HepG2 (cell line): Measurements from ENCODE around the gene PLXND1. TPM values are rescaled to one million over a fixed set of nuclear protein-coding genes. Genes with fewer than 3 reads are reported as not detected.

Experiments
- ATAC-seq: fragments of 200-7000 bp; cut with Tn5 transposase; 3 replicates; pipeline ENCODE4 v1.9.1; 2020; ENCODE audit warnings: mild to moderate bottlenecking, moderate library complexity
- BruUV-seq: library from RNA; stranded (reverse); fragments of 400-500 nt; replicated peaks from 2 replicates; lab custom pipeline; 2021; lab: Mats Ljungman, UMichigan
- CTCF ChIA-PET: fragments of 300-600 bp; formaldehyde crosslinking; extraction: SDS; loops from one replicate; lab custom pipeline; 2021; ENCODE audit warnings: low total read pairs, inconsistent platforms, low intra/inter-chr PET ratio; lab: Yijun Ruan, JAX
- POLR2A ChIA-PET: fragments of 350-600 bp; sonication (Branson Sonifier 250); formaldehyde crosslinking; loops from one replicate; lab custom pipeline; 2020; ENCODE audit warnings: antibody characterized with exemption, inconsistent platforms; lab: Yijun Ruan, JAX
- DNase-seq: peaks from one replicate; pipeline ENCODE4 v3.0.0-alpha.2; 2015; ENCODE audit warnings: low spot score
- FAIRE-seq: peaks from 3 replicates; lab custom pipeline; 2011; peaks lifted over from hg19 to GRCh38; lab: Jason Lieb, UNC
- H2AFZ ChIP-seq: one replicate; pipeline ENCODE4 v1.6.1; 2011; ENCODE audit warnings: low read length, inconsistent platforms
- H3K27ac ChIP-seq: fragments of 300-600 bp; 3 replicates; pipeline ENCODE4 v1.8.0; 2011; ENCODE audit warnings: mixed run types, mild to moderate bottlenecking, mixed read lengths, low read length, inconsistent platforms; ENCODE audit not compliant: insufficient read depth; ENCODE audit errors: extremely low read length
- H3K27me3 ChIP-seq, 2 experiments: fragments of 200-600 bp in 1 of 2; 2 replicates in 1 of 2; 3 replicates in 1 of 2; pipeline versions ENCODE4 v1.6.0 to v1.8.0; 2011; ENCODE audit warnings: low read length in 2 of 2, mild to moderate bottlenecking in 2 of 2, moderate library complexity in 2 of 2, inconsistent platforms in 1 of 2; ENCODE audit not compliant: insufficient read depth in 2 of 2, control insufficient read depth in 1 of 2
- H3K36me3 ChIP-seq, 2 experiments: fragments of 200-600 bp in 1 of 2; replicated peaks in 1 of 2; 2 replicates in 1 of 2; 3 replicates in 1 of 2; pipeline versions ENCODE4 v1.5.1 to v1.8.0; 2011; ENCODE audit warnings: low read length in 2 of 2, inconsistent platforms in 1 of 2; ENCODE audit not compliant: insufficient read depth in 2 of 2, control insufficient read depth in 1 of 2
- H3K4me1 ChIP-seq: 2 replicates; pipeline ENCODE4 v1.5.1; 2012; ENCODE audit warnings: low read length, inconsistent platforms; ENCODE audit not compliant: insufficient read depth
- H3K4me2 ChIP-seq: 2 replicates; pipeline ENCODE4 v1.6.0; 2011; ENCODE audit warnings: low read depth, low read length, inconsistent platforms
- H3K4me3 ChIP-seq, 3 experiments: fragments of 200-600 bp in 1 of 3; sonication (generic), shearing (Covaris generic) in 1 of 3; replicated peaks in 1 of 3; 2 replicates each; pipeline ENCODE4 v1.5.1; 2011 to 2016; ENCODE audit warnings: low read length in 3 of 3, inconsistent platforms in 2 of 3, low read depth in 2 of 3, mild to moderate bottlenecking in 2 of 3, control low read depth in 1 of 3, mixed read lengths in 1 of 3; ENCODE audit not compliant: insufficient read depth in 1 of 3
- H3K79me2 ChIP-seq: one replicate; pipeline ENCODE4 v1.6.1; 2011; ENCODE audit warnings: low read length, inconsistent platforms; ENCODE audit not compliant: insufficient read depth
- H3K9ac ChIP-seq: 2 replicates; pipeline ENCODE4 v1.6.0; 2011; ENCODE audit warnings: mild to moderate bottlenecking, low read depth, low read length, inconsistent platforms; ENCODE audit not compliant: insufficient read depth
- H3K9me3 ChIP-seq: 2 replicates; pipeline ENCODE4 v1.5.1; 2012; ENCODE audit warnings: mild to moderate bottlenecking, low read length
- H4K20me1 ChIP-seq: 2 replicates; pipeline ENCODE4 v1.6.0; 2011; ENCODE audit warnings: inconsistent platforms, mild to moderate bottlenecking, low read length, moderate library complexity; ENCODE audit not compliant: insufficient read depth
- AGO1 ChIP-seq: fragments of 200-400 bp; formaldehyde crosslinking; IDR thresholded peaks from 2 replicates; pipeline ENCODE4 v1.6.1; 2017; ENCODE audit warnings: mild to moderate bottlenecking, low read depth, low read length, moderate library complexity; ENCODE audit not compliant: poor library complexity, severe bottlenecking
- CCAR2 ChIP-seq: fragments of 200-400 bp; formaldehyde crosslinking; optimal IDR thresholded peaks from 2 replicates; pipeline ENCODE3; 2018; ENCODE audit warnings: low read depth, mild to moderate bottlenecking, low read length, moderate library complexity
- DMAP1 ChIP-seq: IDR thresholded peaks from 2 replicates; pipeline ENCODE4 v1.6.1; 2016
- FOSL1 ChIP-seq: sonication (generic); formaldehyde crosslinking; IDR thresholded peaks from 2 replicates; pipeline ENCODE4 v1.9.0; 2021; ENCODE audit warnings: missing genetic modification reagents, borderline replicate concordance
- HNF4G ChIP-seq, 2 experiments: sonication (generic) in 1 of 2; formaldehyde crosslinking in 1 of 2; IDR thresholded peaks; 2 replicates each; pipeline versions ENCODE4 v1.4.0 to v1.6.1; 2011 to 2020; ENCODE audit warnings: borderline replicate concordance in 2 of 2, low read depth in 2 of 2, mild to moderate bottlenecking in 2 of 2, low read length in 1 of 2, missing genetic modification reagents in 1 of 2, moderate library complexity in 1 of 2
- KLF9 ChIP-seq: IDR thresholded peaks from 2 replicates; pipeline ENCODE4 v1.6.1; 2016; ENCODE audit warnings: low read depth
- MATR3 ChIP-seq: sonication (generic); formaldehyde crosslinking; IDR thresholded peaks from 2 replicates; pipeline ENCODE4 v1.4.0; 2020; ENCODE audit warnings: missing genetic modification reagents
- MEIS2 ChIP-seq: sonication (generic); formaldehyde crosslinking; IDR thresholded peaks from 2 replicates; pipeline ENCODE4 v1.9.0; 2021; ENCODE audit warnings: mild to moderate bottlenecking, missing genetic modification reagents
- NFKBIZ ChIP-seq: IDR thresholded peaks from 2 replicates; pipeline ENCODE4 v1.6.1; 2018; ENCODE audit warnings: missing genetic modification reagents, missing compliant biosample characterization
- SPEN ChIP-seq: sonication (generic); formaldehyde crosslinking; IDR thresholded peaks from 2 replicates; pipeline ENCODE4 v1.5.1; 2020; ENCODE audit warnings: low read depth, mild to moderate bottlenecking, missing genetic modification reagents
- ZKSCAN5 ChIP-seq: sonication (generic); formaldehyde crosslinking; IDR thresholded peaks from 2 replicates; pipeline ENCODE4 v1.5.1; 2020; ENCODE audit warnings: mild to moderate bottlenecking, missing genetic modification reagents
- ZNF451 ChIP-seq: sonication (generic); formaldehyde crosslinking; IDR thresholded peaks from 2 replicates; pipeline ENCODE4 v1.5.0; 2020; ENCODE audit warnings: mild to moderate bottlenecking, missing genetic modification reagents
- ZNF460 ChIP-seq: sonication (generic); formaldehyde crosslinking; IDR thresholded peaks from 2 replicates; pipeline ENCODE4 v1.5.1; 2020; ENCODE audit warnings: missing genetic modification reagents, mild to moderate bottlenecking, borderline replicate concordance
- ZNF496 ChIP-seq: sonication (generic); formaldehyde crosslinking; IDR thresholded peaks from 2 replicates; pipeline ENCODE4 v1.8.1; 2023; ENCODE audit warnings: mild to moderate bottlenecking, moderate library complexity, missing genetic modification reagents; ENCODE audit not compliant: insufficient replicate concordance
- ZNF660 ChIP-seq: sonication (generic); formaldehyde crosslinking; IDR thresholded peaks from 2 replicates; pipeline ENCODE4 v1.5.1; 2020; ENCODE audit warnings: mild to moderate bottlenecking, low read depth, missing genetic modification reagents, borderline replicate concordance
- WGBS: methylation state at CpG from one replicate; pipeline ENCODE4 v1.1.6; 2017; ENCODE audit warnings: low lambda C conversion rate; 5-methylcytosine and 5-hydroxymethylcytosine counted together
- in situ Hi-C: cut with HindIII; loops from 2 replicates; pipeline ENCODE4 v1.10.0; 2017; ENCODE audit warnings: low pct_unique_long_range_greater_than_20kb; ENCODE audit not compliant: extremely low pct_ligation_motif_present
- intact Hi-C: fragments of 100-400 bp; cut with micrococcal nuclease; formaldehyde crosslinking; loops from one replicate; pipeline ENCODE4 v1.10.0; 2022; ENCODE audit not compliant: unreplicated experiment
- polyA plus RNA-seq, 8 experiments: library from polyadenylated mRNA; depleted of rRNA in 3 of 8; stranded (reverse) in 7 of 8; unstranded in 1 of 8; fragments of >200 nt; fragmentation: Illumina TruSeq in 4 of 8; extraction: Trizol in 4 of 8; gene quantifications; 2 replicates each; pipeline versions ENCODE4 v1.2.1 to v1.2.3, GENCODE V29; 2011 to 2016; ENCODE audit warnings: low read depth in 4 of 8, missing spikeins in 1 of 8, mixed read lengths in 1 of 8; ENCODE audit not compliant: insufficient read depth in 1 of 8
- total RNA-seq, 5 experiments: library from RNA; depleted of rRNA; stranded (reverse); fragments of >200 nt; fragmentation: Illumina TruSeq; extraction: Trizol; gene quantifications; 2 replicates each; pipeline ENCODE4 v1.2.3, GENCODE V29; 2016; ENCODE audit warnings: low read depth in 1 of 5
- TF ChIP-seq, protein P1 (sequence below): sonication (generic); formaldehyde crosslinking; conservative IDR thresholded peaks from 2 replicates; pipeline ENCODE4 v1.4.0; 2020; ENCODE audit warnings: mild to moderate bottlenecking, missing genetic modification reagents, moderate library complexity
- TF ChIP-seq, protein P2 (sequence below): sonication (generic); formaldehyde crosslinking; IDR thresholded peaks from 2 replicates; pipeline ENCODE4 v1.4.0; 2020; ENCODE audit warnings: mild to moderate bottlenecking, missing genetic modification reagents
- TF ChIP-seq, protein P3 (sequence below): sonication (generic); formaldehyde crosslinking; IDR thresholded peaks from 2 replicates; pipeline ENCODE4 v1.4.0; 2020; ENCODE audit warnings: missing genetic modification reagents, borderline replicate concordance

Gene PLXND1
- total and polyA plus RNA-seq, 2 of the 13 experiments (the other 11 are each of a cell fraction or from before 2014, with no cell fraction given), result 15.9 to 42.0 TPM

DNA sequence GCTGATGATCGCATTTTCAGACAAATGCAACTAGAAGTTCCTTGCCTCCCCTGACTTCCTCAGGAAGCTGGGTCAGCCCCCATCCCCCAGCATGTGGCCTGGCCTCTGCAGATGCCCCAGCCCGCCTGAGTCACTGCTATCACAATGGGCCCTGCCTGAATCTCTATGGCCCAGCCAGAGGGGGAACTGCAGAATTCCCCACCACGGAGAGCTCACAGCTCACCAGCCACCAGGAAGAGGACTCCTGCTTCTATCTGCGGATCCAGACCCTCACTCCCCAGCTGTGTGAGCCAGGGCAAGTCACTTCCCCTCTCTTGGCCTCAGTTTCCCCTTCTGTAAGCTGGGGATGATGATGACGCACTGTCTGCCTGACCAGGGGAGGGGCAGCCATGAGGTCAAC, 6.9 kb downstream of the PLXND1 start:
- BruUV-seq, result no TSS peak
- H3K4me3 ChIP-seq, result no peak overlapping the region
- whole genome bisulfite sequencing, result no CpG with 5 or more reads among the region's 5 CpGs
- ChIA-PET CTCF (no interaction called here), POLR2A (no interaction called here)
- ATAC-seq (no peak), DNase-seq (no peak), FAIRE-seq (no peak)
- H3K27ac ChIP-seq, result no peak overlapping the region
- peaks cover 36% of the 10 kb centered on the region for H4K20me1 ChIP-seq
- intact Hi-C loops (no loop called here), in situ Hi-C loops (no loop called here)
- no peaks in the 10 kb centered on the region for H3K9me3 ChIP-seq
- peaks cover 96% of the 10 kb centered on the region for H3K4me1 ChIP-seq
- no peak overlapping the region for H2AFZ ChIP-seq
- H3K79me2 ChIP-seq, result peaks cover 82% of the 10 kb centered on the region
- no peaks in the 10 kb centered on the region; a peak in 1 of 5 replicates for H3K27me3 ChIP-seq
- H3K9ac ChIP-seq, result no peak overlapping the region
- no peak overlapping the region for H3K4me2 ChIP-seq
- peaks cover 0 to 5% of the 10 kb centered on the region in 2 experiments; a peak in 2 of 5 replicates for H3K36me3 ChIP-seq
- TF ChIP-seq, protein P1, sequence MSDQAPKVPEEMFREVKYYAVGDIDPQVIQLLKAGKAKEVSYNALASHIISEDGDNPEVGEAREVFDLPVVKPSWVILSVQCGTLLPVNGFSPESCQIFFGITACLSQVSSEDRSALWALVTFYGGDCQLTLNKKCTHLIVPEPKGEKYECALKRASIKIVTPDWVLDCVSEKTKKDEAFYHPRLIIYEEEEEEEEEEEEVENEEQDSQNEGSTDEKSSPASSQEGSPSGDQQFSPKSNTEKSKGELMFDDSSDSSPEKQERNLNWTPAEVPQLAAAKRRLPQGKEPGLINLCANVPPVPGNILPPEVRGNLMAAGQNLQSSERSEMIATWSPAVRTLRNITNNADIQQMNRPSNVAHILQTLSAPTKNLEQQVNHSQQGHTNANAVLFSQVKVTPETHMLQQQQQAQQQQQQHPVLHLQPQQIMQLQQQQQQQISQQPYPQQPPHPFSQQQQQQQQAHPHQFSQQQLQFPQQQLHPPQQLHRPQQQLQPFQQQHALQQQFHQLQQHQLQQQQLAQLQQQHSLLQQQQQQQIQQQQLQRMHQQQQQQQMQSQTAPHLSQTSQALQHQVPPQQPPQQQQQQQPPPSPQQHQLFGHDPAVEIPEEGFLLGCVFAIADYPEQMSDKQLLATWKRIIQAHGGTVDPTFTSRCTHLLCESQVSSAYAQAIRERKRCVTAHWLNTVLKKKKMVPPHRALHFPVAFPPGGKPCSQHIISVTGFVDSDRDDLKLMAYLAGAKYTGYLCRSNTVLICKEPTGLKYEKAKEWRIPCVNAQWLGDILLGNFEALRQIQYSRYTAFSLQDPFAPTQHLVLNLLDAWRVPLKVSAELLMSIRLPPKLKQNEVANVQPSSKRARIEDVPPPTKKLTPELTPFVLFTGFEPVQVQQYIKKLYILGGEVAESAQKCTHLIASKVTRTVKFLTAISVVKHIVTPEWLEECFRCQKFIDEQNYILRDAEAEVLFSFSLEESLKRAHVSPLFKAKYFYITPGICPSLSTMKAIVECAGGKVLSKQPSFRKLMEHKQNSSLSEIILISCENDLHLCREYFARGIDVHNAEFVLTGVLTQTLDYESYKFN (CRISPR knock-in tag), result no peak
- TF ChIP-seq ZKSCAN5 (CRISPR knock-in tag), result no peak
- no peak for TF ChIP-seq ZNF660 (CRISPR knock-in tag)
- TF ChIP-seq, protein P2, sequence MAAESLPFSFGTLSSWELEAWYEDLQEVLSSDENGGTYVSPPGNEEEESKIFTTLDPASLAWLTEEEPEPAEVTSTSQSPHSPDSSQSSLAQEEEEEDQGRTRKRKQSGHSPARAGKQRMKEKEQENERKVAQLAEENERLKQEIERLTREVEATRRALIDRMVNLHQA, result no peak
- no peak for TF ChIP-seq DMAP1
- TF ChIP-seq MATR3 (CRISPR knock-in tag), result no peak
- TF ChIP-seq NFKBIZ, result no peak
- TF ChIP-seq ZNF460 (CRISPR knock-in tag), result no peak
- TF ChIP-seq, protein P3, sequence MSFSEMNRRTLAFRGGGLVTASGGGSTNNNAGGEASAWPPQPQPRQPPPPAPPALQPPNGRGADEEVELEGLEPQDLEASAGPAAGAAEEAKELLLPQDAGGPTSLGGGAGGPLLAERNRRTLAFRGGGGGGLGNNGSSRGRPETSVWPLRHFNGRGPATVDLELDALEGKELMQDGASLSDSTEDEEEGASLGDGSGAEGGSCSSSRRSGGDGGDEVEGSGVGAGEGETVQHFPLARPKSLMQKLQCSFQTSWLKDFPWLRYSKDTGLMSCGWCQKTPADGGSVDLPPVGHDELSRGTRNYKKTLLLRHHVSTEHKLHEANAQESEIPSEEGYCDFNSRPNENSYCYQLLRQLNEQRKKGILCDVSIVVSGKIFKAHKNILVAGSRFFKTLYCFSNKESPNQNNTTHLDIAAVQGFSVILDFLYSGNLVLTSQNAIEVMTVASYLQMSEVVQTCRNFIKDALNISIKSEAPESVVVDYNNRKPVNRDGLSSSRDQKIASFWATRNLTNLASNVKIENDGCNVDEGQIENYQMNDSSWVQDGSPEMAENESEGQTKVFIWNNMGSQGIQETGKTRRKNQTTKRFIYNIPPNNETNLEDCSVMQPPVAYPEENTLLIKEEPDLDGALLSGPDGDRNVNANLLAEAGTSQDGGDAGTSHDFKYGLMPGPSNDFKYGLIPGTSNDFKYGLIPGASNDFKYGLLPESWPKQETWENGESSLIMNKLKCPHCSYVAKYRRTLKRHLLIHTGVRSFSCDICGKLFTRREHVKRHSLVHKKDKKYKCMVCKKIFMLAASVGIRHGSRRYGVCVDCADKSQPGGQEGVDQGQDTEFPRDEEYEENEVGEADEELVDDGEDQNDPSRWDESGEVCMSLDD (CRISPR knock-in tag), result no peak
- TF ChIP-seq CCAR2, result no peak
- no peak for TF ChIP-seq KLF9 (CRISPR knock-in tag)
- no peak for TF ChIP-seq FOSL1
- no peak for TF ChIP-seq SPEN (CRISPR knock-in tag)
- no peak for TF ChIP-seq ZNF496 (CRISPR knock-in tag)
- no peak for TF ChIP-seq HNF4G (IDR thresholded peaks at IDR 0.05; ENCODE audit: borderline replicate concordance, low read depth, low read length)
- TF ChIP-seq HNF4G (CRISPR knock-in tag; IDR thresholded peaks at IDR 0.05; ENCODE audit: borderline replicate concordance, low read depth), result no peak
- TF ChIP-seq ZNF451 (CRISPR knock-in tag), result no peak
- TF ChIP-seq AGO1, result no peak
- TF ChIP-seq MEIS2 (CRISPR knock-in tag), result no peak
